Trophoblast cell (in vitro differentiated cells and primary cell): ENCODE results near the gene OGA.

ENCODE experiments used
- DNase-seq, 2 donors: peaks; one replicate each; pipeline ENCODE4 v3.0.0-alpha.2; 2016
- H2AFZ ChIP-seq: 2 replicates; pipeline ENCODE4 v1.6.1; 2013; ENCODE audit warnings: low read length, moderate library complexity, mild to moderate bottlenecking; ENCODE audit not compliant: insufficient read depth, poor library complexity
- H2AK5ac ChIP-seq: 2 replicates; pipeline ENCODE4 v1.6.1; 2013; ENCODE audit warnings: mild to moderate bottlenecking, low read length
- H2BK120ac ChIP-seq: 2 replicates; pipeline ENCODE4 v1.6.1; 2013; ENCODE audit warnings: low read length, mild to moderate bottlenecking, moderate library complexity; ENCODE audit not compliant: insufficient read depth, poor library complexity
- H2BK12ac ChIP-seq: 2 replicates; pipeline ENCODE4 v1.6.1; 2013; ENCODE audit warnings: mild to moderate bottlenecking, low read length, moderate library complexity
- H2BK5ac ChIP-seq: 2 replicates; pipeline ENCODE4 v1.6.1; 2013; ENCODE audit warnings: low read length, low read depth, moderate library complexity, mild to moderate bottlenecking; ENCODE audit not compliant: poor library complexity
- H3K14ac ChIP-seq: 2 replicates; pipeline ENCODE4 v1.6.1; 2013; ENCODE audit warnings: mild to moderate bottlenecking, low read length
- H3K18ac ChIP-seq: 2 replicates; pipeline ENCODE4 v1.6.1; 2013; ENCODE audit warnings: mild to moderate bottlenecking, low read length
- H3K23ac ChIP-seq: 2 replicates; pipeline ENCODE4 v1.6.1; 2013; ENCODE audit warnings: low read length
- H3K27ac ChIP-seq: 2 replicates; pipeline ENCODE4 v1.5.1; 2013; ENCODE audit warnings: low read depth, mild to moderate bottlenecking, inconsistent platforms, low read length, moderate library complexity
- H3K27me3 ChIP-seq: 2 replicates; pipeline ENCODE4 v1.6.1; 2013; ENCODE audit warnings: inconsistent platforms, mild to moderate bottlenecking, low read length, moderate library complexity; ENCODE audit not compliant: insufficient read depth
- H3K36me3 ChIP-seq, 2 experiments: 1 replicate in 1 of 2; 2 replicates in 1 of 2; pipeline ENCODE4 v1.6.1; 2013; ENCODE audit warnings: low read length in 2 of 2, mild to moderate bottlenecking in 2 of 2, moderate library complexity in 1 of 2; ENCODE audit not compliant: insufficient read depth in 2 of 2, control insufficient read depth in 1 of 2
- H3K4ac ChIP-seq: 2 replicates; pipeline ENCODE4 v1.6.1; 2013; ENCODE audit warnings: low read depth, mild to moderate bottlenecking, low read length, moderate library complexity
- H3K4me1 ChIP-seq, 2 experiments: 1 replicate in 1 of 2; 2 replicates in 1 of 2; pipeline ENCODE4 v1.6.1; 2013; ENCODE audit warnings: low read length in 2 of 2, mild to moderate bottlenecking in 2 of 2, moderate library complexity in 1 of 2; ENCODE audit not compliant: insufficient read depth in 2 of 2, control insufficient read depth in 1 of 2
- H3K4me2 ChIP-seq: 2 replicates; pipeline ENCODE4 v1.6.1; 2013; ENCODE audit warnings: inconsistent platforms, mild to moderate bottlenecking, low read length, moderate library complexity
- H3K4me3 ChIP-seq: 2 replicates; pipeline ENCODE4 v1.5.1; 2013; ENCODE audit warnings: mild to moderate bottlenecking, low read depth, low read length, inconsistent platforms
- H3K79me1 ChIP-seq: one replicate; pipeline ENCODE4 v1.6.1; 2013; ENCODE audit warnings: low read length
- H3K79me2 ChIP-seq: 2 replicates; pipeline ENCODE4 v1.6.1; 2013; ENCODE audit warnings: low read length, mild to moderate bottlenecking; ENCODE audit not compliant: control insufficient read depth, insufficient read depth, poor library complexity
- H3K9ac ChIP-seq: 2 replicates; pipeline ENCODE4 v1.6.1; 2013; ENCODE audit warnings: mild to moderate bottlenecking, low read length
- H3K9me3 ChIP-seq: 2 replicates; pipeline ENCODE4 v1.6.1; 2013; ENCODE audit warnings: low read depth, mild to moderate bottlenecking, control low read depth, inconsistent platforms, low read length; ENCODE audit not compliant: insufficient read depth
- H4K12ac ChIP-seq: 2 replicates; pipeline ENCODE4 v1.6.1; 2013; ENCODE audit warnings: low read depth, mild to moderate bottlenecking, low read length, moderate library complexity
- H4K8ac ChIP-seq: 2 replicates; pipeline ENCODE4 v1.6.1; 2013; ENCODE audit warnings: low read depth, mild to moderate bottlenecking, low read length, moderate library complexity
- H4K91ac ChIP-seq: one replicate; pipeline ENCODE4 v1.6.1; 2013; ENCODE audit warnings: low read depth, mild to moderate bottlenecking, low read length, moderate library complexity
- WGBS: extraction: QIAGEN DNeasy Blood & Tissue Kit; methylation state at CpG from one replicate; pipeline ENCODE4 v1.1.7; 2013; ENCODE audit warnings: missing lambda C conversion rate; ENCODE audit not compliant: insufficient read length, insufficient coverage; ENCODE audit errors: extremely low coverage; 5-methylcytosine and 5-hydroxymethylcytosine counted together

The OGA gene

DNA sequence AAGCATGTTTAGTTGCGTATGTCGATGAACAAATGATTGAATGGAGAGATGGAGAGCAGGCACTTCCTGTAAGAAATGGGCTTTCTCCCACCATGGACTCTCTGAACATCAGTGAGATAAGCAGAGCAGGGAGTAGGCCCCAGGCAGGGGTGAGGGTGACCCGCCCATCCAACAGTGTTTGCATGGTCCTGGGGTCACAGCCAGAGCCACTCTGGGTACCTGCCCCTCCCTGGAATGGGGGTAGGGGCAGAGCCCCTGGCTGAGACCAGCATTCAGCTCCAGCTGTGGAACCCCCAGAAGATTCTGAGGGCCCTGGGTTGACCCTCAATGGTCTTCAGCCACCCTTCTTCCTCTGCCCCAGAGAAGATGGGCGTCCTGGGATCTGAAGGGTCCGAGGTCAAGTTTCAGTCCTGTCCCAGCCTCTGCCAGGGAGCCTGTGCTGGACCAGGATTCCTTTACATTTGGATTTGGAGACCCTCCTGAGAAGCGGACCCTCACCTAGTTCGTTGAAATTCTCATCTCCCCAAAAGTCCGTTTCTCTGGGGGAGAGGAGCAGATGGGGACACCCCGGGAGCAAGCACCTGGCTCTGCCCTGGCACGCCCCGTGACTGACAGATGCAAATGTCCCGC is 40.0 kb downstream of the OGA start:
- Histone ChIP-seq H3K18ac (no peak overlapping the region), H3K4me2 (peak overlapping the region; percentile 60), H3K4me3 (no peak overlapping the region), H3K27ac (no peak overlapping the region), H3K79me1 (peaks cover 2% of the 10 kb centered on the region), H4K12ac (no peak overlapping the region), H3K79me2 (no peaks in the 10 kb centered on the region), H2BK12ac (no peak overlapping the region), H4K8ac (no peak overlapping the region), H3K36me3 (peaks cover 0 to 3% of the 10 kb centered on the region in 2 experiments), H3K23ac (no peak overlapping the region), H3K27me3 (peaks cover 57% of the 10 kb centered on the region), H3K9ac (no peak overlapping the region), H3K4me1 (peaks cover 14 to 23% of the 10 kb centered on the region in 2 experiments), H2AK5ac (no peak overlapping the region), H3K4ac (no peak overlapping the region), H3K9me3 (peaks cover 13% of the 10 kb centered on the region), H4K91ac (no peak overlapping the region), H2BK5ac (no peak overlapping the region), H2BK120ac (no peak overlapping the region), H2AFZ (no peak overlapping the region), H3K14ac (no peak overlapping the region)
- WGBS = no CpG with 5 or more reads among the region's 12 CpGs
- DNase-seq = no peak

DNA sequence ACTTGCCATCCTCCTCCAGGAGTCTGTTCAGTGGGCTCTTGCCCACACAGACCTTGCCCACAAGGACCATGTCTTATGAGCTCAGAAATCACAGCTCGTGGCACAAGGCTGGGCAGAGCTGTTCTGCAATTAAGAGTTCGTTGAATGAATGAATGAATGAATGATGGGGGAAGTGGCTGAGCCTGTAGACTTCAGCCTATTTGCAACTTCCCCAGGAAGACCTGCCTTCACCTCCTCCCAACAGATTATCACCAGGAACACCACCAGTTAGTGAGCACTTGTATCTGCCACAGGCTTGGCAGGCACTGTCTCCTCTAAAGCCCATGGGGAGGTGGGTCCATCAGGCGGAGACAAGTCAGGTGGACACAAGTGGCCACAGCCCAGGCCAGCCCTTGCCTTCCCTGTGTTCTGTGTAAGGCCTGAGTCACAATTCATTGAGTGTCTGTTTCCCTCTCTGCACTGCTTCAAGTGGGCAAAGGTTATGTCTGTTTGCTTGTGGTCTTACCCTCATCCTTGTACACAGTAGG is 40.6 kb downstream of the OGA start:
- no CpG with 5 or more reads among the region's 3 CpGs for WGBS
- peaks cover 13 to 21% of the 10 kb centered on the region in 2 experiments for H3K4me1 ChIP-seq
- no peak overlapping the region for H2BK5ac ChIP-seq

DNA sequence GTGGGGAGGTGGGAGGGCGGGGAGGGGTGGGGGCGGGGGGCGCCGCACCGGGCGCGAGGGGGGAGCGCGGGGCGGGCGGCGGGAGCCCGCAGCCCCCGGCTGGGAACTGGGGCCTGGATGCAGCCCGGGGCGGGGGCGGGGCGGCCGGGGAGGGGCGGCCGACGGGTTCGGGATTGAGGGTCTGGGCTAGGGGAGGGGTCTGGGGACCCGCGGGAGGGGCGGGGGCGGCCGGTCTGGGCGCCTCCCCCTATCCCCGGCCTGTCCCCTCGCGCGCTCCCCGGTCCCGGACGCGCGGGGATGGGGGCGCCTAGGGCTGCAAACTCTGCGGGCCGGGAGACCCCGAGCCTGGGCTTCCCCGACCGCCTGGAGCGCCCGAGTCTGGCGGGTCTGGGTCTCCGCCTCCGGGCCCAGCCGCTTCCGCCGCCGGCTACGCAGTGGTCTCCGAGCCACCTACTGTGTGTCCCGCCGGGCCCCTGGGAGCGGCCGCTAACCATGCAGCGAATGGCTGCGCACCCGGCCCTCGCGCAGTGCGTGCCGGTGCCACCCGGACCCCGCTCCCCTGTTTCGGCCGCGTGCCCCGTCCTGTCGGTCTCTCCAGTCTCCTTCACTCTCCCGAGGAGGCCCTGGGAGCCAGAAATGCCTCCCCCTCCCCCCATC is 42.0 kb downstream of the OGA start:
- peaks cover 8 to 16% of the 10 kb centered on the region in 2 experiments for H3K4me1 ChIP-seq
- no peak overlapping the region for H4K8ac ChIP-seq
- no CpG with 5 or more reads among the region's 74 CpGs for WGBS
- H3K79me2 ChIP-seq = no peaks in the 10 kb centered on the region
- no peaks in the 10 kb centered on the region for H3K79me1 ChIP-seq
- H3K36me3 ChIP-seq = peaks cover 0 to 3% of the 10 kb centered on the region in 2 experiments
- peak overlapping the region; percentile 43 for H3K4me2 ChIP-seq
- H3K27me3 ChIP-seq = peaks cover 71% of the 10 kb centered on the region
- H2BK5ac ChIP-seq = no peak overlapping the region
- no peak overlapping the region for H3K14ac ChIP-seq
- H2AFZ ChIP-seq = no peak overlapping the region
- H2BK12ac ChIP-seq = no peak overlapping the region
- H2AK5ac ChIP-seq = no peak overlapping the region
- DNase-seq = no peak
- no peak overlapping the region for H3K23ac ChIP-seq
- H3K4ac ChIP-seq = no peak overlapping the region
- H4K91ac ChIP-seq = no peak overlapping the region
- H3K4me3 ChIP-seq = no peak overlapping the region
- peaks cover 12% of the 10 kb centered on the region for H3K9me3 ChIP-seq
- no peak overlapping the region for H3K27ac ChIP-seq
- H3K9ac ChIP-seq = no peak overlapping the region
- H2BK120ac ChIP-seq = no peak overlapping the region
- H3K18ac ChIP-seq = no peak overlapping the region
- no peak overlapping the region for H4K12ac ChIP-seq

More for the DNA sequence above, 40.6 kb downstream of the OGA start:
- no peak overlapping the region for H2AFZ ChIP-seq
- no peak overlapping the region for H2BK12ac ChIP-seq
- no peak overlapping the region for H2BK120ac ChIP-seq
- DNase-seq = no peak
- no peak overlapping the region for H4K91ac ChIP-seq
- H3K4me3 ChIP-seq = no peak overlapping the region
- H3K9ac ChIP-seq = no peak overlapping the region
- H4K8ac ChIP-seq = no peak overlapping the region
- no peak overlapping the region for H3K4ac ChIP-seq
- no peak overlapping the region for H3K14ac ChIP-seq
- no peaks in the 10 kb centered on the region for H3K79me1 ChIP-seq
- H3K27me3 ChIP-seq = peaks cover 63% of the 10 kb centered on the region
- no peak overlapping the region for H3K18ac ChIP-seq
- H3K9me3 ChIP-seq = peaks cover 13% of the 10 kb centered on the region
- no peak overlapping the region for H3K27ac ChIP-seq
- no peaks in the 10 kb centered on the region for H3K79me2 ChIP-seq
- H3K23ac ChIP-seq = no peak overlapping the region
- H2AK5ac ChIP-seq = no peak overlapping the region
- H4K12ac ChIP-seq = no peak overlapping the region
- no peak overlapping the region for H3K4me2 ChIP-seq
- H3K36me3 ChIP-seq = peaks cover 0 to 3% of the 10 kb centered on the region in 2 experiments

DNA sequence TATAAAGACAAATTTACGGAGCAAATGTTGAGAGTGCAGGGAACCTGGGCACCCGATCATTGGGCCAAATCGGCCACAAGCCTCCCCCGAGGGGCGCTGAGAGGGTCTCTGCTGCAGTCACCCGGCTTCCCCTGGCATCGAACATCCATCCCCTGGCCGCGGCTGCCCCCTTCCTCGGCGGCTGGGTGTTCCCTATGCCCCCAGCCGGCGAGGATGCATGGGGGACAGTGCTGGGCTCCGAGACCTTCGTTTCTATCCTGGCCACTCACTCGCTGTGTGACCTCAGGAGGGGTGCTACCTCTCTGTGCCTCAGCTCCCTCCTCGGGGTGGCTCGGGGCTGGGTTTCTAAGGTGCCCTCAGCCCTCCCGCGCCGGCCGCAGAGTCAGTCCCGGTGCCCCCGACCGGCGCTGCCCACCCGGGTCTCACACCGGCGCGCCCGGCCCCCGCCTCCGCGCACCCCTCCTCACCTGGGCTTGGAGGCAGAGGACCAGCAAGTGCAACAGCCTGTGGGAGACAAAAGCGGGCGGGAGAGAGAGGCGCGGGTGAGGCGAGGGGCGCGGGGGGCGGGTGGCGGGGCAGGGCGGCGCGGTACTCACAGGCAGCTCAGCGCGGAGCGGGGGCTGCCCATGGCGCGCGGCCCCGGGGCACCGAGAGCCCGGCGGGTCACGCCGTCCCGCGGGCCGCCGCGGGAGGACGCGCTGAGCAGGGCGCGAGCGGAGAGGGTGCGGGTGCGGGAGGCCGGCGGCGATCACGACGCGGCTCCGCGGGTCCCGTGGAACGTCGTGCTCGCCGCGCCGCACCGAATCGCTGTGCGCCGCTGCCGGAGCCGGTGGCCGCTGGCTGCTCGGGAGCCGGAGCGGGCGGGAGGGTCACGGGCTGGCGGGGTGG is 42.7 kb downstream of the OGA start, which contains the start of gene FGF8:
FGF8 (minus strand) TSS at position 842 of the 888 bp plus-strand sequence; CDS start at position 628, 214 bp downstream.
- no peak within 1 kb of the TSS for H2BK5ac ChIP-seq
- H3K9me3 ChIP-seq = peaks cover 13% of the 10 kb centered on the region
- H2BK12ac ChIP-seq = no peak within 1 kb of the TSS
- peaks cover 8 to 16% of the 10 kb centered on the region in 2 experiments for H3K4me1 ChIP-seq
- no peak within 1 kb of the TSS for H3K9ac ChIP-seq
- H2AK5ac ChIP-seq = no peak within 1 kb of the TSS
- no peak within 1 kb of the TSS for H2BK120ac ChIP-seq
- peak within 1 kb of the TSS; percentile 47 for H3K4me3 ChIP-seq
- no peak within 1 kb of the TSS for H4K91ac ChIP-seq
- WGBS = no CpG with 5 or more reads among the region's 98 CpGs
- no peak within 1 kb of the TSS for H3K4ac ChIP-seq
- H3K18ac ChIP-seq = no peak within 1 kb of the TSS
- H4K12ac ChIP-seq = no peak within 1 kb of the TSS
- no peak within 1 kb of the TSS for H2AFZ ChIP-seq
- peak in 1 of 2 donors; percentile 8 for DNase-seq
- H3K4me2 ChIP-seq = peak within 1 kb of the TSS; percentile 57
- H3K36me3 ChIP-seq = peaks cover 0 to 3% of the 10 kb centered on the region in 2 experiments
- H3K27ac ChIP-seq = no peak within 1 kb of the TSS
- H3K14ac ChIP-seq = no peak within 1 kb of the TSS
- H3K27me3 ChIP-seq = peaks cover 71% of the 10 kb centered on the region
- H3K23ac ChIP-seq = no peak within 1 kb of the TSS
- no peak within 1 kb of the TSS for H4K8ac ChIP-seq
- no peaks in the 10 kb centered on the region for H3K79me2 ChIP-seq
- no peaks in the 10 kb centered on the region for H3K79me1 ChIP-seq
